HG02759 (cell line): ENCODE results near the gene OPN1MW.
"Not testable (repeated sequence)": the region's sequence is repeated elsewhere in the genome, so short reads cannot be mapped to it uniquely, and the experiment has no call there.

Experiments used
- ATAC-seq: cut with Tn5 transposase; IDR thresholded peaks from one replicate; pipeline ENCODE4 v1.9.1; 2021; ENCODE audit warnings: mild to moderate bottlenecking, moderate library complexity; ENCODE audit not compliant: unreplicated experiment

OPN1MW gene

DNA sequence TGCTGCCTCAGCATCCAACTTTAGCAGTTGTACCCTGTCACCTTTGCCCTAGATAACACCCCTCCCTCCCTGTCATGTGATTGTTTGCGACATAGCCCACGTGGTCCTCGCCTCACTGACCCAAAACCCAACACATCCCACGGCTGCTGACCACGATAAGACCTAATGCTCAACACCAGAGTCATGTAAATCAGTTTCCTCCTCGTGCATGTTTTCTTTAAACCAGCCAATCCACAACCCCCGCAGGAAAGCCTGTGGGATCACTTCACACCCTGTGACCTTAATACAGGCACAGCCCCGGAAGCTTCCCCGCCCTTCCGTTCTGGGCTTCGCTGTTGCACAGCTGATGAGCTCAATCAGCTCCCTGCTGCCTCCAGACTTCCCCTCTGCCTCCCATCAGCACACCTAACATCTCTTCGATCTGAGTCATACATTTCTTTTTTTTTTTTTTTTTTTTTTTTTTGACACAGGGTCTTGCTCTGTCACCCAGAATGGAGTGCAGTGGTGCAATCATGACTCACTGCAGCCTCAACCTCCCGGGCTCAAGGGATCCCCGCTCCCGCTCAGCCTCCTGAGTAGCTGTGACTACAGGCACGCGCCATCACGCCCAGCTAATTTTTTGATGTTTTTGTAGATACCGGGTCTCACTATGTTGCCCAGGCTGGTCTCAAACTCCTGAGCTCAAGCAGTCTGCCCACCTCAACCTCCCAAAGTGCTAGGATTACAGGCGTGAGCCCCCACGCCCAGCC is 27.4 kb downstream of the OPN1MW start:
- peak; percentile 58 for ATAC-seq

DNA sequence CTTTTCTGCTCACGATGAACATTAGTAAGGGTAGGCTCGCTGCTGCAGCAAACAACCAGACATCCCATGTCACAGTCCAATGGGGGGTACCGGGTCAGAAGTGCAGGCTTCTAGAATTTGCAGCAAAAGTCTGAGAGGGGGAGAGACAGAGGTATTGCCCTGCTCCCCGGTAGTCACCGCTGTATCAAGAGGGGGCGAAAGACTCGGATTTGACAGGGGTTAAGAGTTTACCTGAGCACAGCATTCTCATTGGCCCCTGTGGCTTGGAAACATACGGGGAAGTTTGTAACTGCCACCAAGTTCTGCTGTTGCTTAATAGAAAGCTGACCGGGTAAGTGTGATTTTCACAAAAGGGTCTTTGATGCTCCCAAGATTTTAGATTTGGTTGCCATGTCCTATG is 28.7 kb downstream of the OPN1MW start:
- not testable (repeated sequence) for ATAC-seq

GRCh38 chrX:154211499-154211898 is 29.1 kb downstream of the OPN1MW start:
- not testable (repeated sequence) for ATAC-seq

DNA sequence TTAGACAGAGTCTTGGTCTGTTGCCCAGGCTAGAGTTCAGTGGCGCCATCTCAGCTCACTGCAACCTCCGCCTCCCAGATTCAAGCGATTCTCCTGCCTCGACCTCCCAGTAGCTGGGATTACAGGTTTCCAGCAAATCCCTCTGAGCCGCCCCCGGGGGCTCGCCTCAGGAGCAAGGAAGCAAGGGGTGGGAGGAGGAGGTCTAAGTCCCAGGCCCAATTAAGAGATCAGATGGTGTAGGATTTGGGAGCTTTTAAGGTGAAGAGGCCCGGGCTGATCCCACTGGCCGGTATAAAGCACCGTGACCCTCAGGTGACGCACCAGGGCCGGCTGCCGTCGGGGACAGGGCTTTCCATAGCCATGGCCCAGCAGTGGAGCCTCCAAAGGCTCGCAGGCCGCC is 37.1 kb downstream of the OPN1MW start, which contains the start of gene OPN1MW2:
Gene OPN1MW2, plus strand, starts transcription at position 301 of the 400 bp plus-strand sequence. Its CDS starts 60 bp downstream, at position 361.
- not testable (repeated sequence) for ATAC-seq

GRCh38 chrX:154225292-154225691 is 42.9 kb downstream of the OPN1MW start:
- ATAC-seq: not testable (repeated sequence)

- not testable (repeated sequence) for ATAC-seq
These were observed 44.3 kb downstream of the OPN1MW start for GRCh38 chrX:154226706-154227105.

- ATAC-seq: not testable (repeated sequence)
These were observed 49.0 kb downstream of the OPN1MW start for GRCh38 chrX:154231443-154231842.

DNA sequence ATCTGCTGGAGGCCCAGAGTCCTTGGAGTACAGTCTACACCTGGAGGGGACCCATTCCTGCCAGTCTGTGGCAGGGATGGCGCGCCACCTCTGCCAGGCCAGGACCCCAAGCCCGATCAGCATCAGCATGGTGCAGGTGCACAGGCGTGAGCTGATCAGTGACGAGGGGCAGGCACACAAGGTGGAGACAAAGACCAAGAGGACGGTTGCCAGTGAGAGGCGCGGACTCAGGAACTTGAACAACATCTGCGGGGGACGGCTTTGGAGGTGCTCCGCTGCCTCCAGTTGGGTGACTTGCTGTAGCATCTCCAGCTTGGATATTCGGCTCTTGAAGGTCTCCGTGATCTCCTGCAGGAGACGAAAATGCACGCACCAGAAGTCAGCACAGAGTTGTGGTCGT is 51.2 kb downstream of the OPN1MW start:
- not testable (repeated sequence) for ATAC-seq

GRCh38 chrX:154238939-154239559 is 56.7 kb downstream of the OPN1MW start:
- ATAC-seq: not testable (repeated sequence)

DNA sequence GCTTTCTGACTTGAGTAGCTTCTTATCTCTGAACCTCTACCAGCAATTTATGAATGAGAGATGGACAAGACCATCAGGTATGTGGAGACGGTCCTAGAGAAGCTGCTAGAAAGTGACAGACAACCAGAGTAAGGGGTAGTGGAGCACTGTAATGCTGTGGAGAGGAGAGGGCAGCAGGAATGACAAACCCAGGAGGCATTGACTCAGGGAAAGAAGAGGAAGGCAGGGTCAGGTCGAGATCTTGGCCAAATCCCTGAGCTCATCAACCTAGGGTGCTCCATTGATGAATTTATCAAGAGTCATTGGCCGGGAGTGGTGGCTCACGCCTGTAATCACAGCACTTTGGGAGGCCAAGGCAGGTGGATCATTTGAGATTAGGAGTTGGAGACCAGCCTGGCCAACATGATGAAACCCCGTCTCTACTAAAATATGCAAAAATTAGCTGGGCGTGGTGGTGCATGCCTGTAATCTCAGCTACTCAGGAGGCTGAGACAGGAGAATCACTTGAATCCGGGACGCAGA is 57.6 kb downstream of the OPN1MW start:
- not testable (repeated sequence) for ATAC-seq
